A549 (cell line): ENCODE measurements around the gene FCSK.
A peak's percentile ranks its signal among the peaks of the same experiment; 100 is the strongest.

Source experiments
- CTCF ChIP-seq: fragments of >200 bp; sonication (Bioruptor Twin); formaldehyde crosslinking; IDR thresholded peaks from 3 replicates; pipeline ENCODE4 v1.5.1; 2016
- E2F6 ChIP-seq: IDR thresholded peaks from 2 replicates; pipeline ENCODE4 v1.6.1; 2012; ENCODE audit warnings: low read depth, borderline replicate concordance
- MAX ChIP-seq: IDR thresholded peaks from 2 replicates; pipeline ENCODE4 v1.6.1; 2012
- MAZ ChIP-seq: fragments of 150-350 bp; IDR thresholded peaks from 2 replicates; pipeline ENCODE4 v1.6.1; 2014; ENCODE audit warnings: antibody characterized with exemption, low read depth, low read length, borderline replicate concordance
- PHF8 ChIP-seq: fragments of 200-600 bp; sonication (generic); IDR thresholded peaks from 2 replicates; pipeline ENCODE4 v1.6.1; 2016; ENCODE audit warnings: low read depth, mild to moderate bottlenecking, antibody characterized with exemption, moderate library complexity, borderline replicate concordance
- POLR2A ChIP-seq: IDR thresholded peaks from 2 replicates; pipeline ENCODE4 v1.6.1; 2012; ENCODE audit warnings: mild to moderate bottlenecking, low read length

- TF ChIP-seq PHF8 (no peak), POLR2A (no peak), CTCF (0 out of 3 replicates have a peak, but pooled peaks have one; percentile 10), MAX (no peak), MAZ (no peak), E2F6 (no peak)
These were observed 1.5 kb downstream of the FCSK start for GRCh38 chr16:70455910-70456309.
